ENCODE results near the gene MOGAT2. TPM values are rescaled to one million over a fixed set of nuclear protein-coding genes. Genes with fewer than 3 reads are reported as not detected.

The MOGAT2 gene
- total RNA-seq, 1 donor from 2014 or later = not detected

DNA sequence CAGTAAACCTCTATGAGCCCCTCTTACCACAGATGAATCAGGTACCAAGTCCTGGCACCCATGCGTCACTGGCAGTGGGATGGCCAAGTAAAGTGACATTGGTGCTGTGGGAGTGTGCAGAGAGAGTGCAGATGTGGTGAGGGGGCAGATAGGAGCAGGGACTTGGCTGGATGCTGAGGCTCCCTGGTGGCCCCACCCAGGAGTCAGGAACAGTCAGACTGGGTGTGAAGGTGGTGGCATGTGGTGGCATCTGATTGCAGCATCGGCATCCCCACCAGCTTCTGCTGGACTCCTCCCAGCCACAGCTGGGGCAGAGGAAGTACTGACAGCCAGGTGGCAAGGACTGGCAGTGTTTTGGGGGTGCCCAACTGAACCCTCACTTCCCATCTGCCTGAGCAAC lies 62.3 kb downstream of the MOGAT2 start:
- DNase-seq (ENCODE audit: low read depth, low spot score) = no peak

DNA sequence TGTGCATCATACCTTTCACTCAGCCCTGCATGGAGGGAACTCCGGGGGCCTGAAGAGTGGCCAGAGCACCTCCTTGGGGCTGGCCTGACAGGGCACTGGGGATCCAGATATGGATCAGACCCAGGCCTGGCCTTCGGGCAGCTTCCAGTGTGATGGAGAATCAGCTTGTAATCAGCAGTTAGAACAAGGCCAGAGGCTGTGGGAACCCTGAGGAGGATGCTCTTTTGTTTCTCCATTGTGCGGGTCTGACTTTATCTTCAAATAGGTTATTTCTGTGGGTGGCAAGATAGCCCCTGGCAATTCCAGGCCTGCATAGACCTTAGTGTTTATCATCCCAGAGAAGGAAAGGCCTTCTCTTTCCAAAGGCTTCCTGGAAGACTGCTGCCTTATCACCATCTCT lies 63.2 kb downstream of the MOGAT2 start:
- no peak for DNase-seq (ENCODE audit: low read depth, low spot score)

DNA sequence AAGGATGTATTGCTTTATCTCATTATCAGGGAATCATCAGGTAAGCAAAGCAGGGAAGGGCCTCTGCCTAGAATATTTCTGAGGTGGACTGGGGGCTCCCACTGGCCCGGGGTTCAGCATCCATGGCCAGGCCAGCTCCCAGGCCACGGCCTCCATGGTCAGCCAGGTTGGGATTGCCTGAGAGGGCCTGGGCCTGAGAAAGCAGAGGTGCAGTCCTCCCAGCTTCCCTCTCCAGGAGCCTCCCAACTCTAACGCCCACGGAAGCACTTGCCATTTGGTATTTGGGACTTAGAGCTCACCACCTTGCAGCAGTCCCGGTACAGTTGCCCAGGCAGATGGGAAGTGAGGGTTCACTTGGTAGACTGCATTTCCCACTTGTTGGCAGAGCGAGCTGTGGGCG lies 63.7 kb downstream of the MOGAT2 start:
- no peak for DNase-seq (ENCODE audit: low read depth, low spot score)

DNA sequence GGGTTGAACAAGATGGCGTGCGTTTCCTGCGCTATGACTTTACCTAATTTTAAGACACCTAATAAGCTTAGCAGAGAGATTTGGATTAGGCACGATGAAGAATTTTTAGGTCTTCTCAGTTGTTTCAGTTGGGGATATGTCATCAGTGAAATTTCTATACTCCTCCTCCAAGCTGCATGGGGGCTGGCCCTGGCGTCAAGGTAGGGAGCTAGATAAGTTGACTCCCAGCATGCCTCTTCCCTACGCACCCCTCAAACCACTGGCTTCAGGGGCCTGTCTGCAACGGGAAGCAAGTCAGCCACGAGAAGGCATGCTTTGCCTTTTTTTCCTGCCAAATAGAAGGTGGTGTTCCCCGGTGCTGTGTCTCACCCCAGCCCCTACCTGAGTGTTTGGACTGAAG lies 64.2 kb downstream of the MOGAT2 start:
- no peak for DNase-seq (ENCODE audit: low read depth, low spot score)

Other genes starting within 250 kb of the MOGAT2 start
- 17.5 and 42.6 TPM in 2 replicates for gene GDPD5, start 191.9 kb upstream of the MOGAT2 start, total RNA-seq
- 426 and 732 TPM in 2 replicates for gene SERPINH1, start 155.6 kb upstream of the MOGAT2 start, total RNA-seq
- 0.13 and 0.14 TPM in 2 replicates for gene MAP6, start 48.8 kb upstream of the MOGAT2 start, total RNA-seq
- gene DGAT2, start 50.9 kb downstream of the MOGAT2 start, total RNA-seq = 0.49 and 2.2 TPM in 2 replicates
- gene UVRAG, start 97.4 kb downstream of the MOGAT2 start, total RNA-seq = 67.2 and 68.0 TPM in 2 replicates

Measured in pulmonary artery endothelial cell (primary cell).